Measurements from ENCODE around the gene MYOM3. TPM values are rescaled to one million over a fixed set of nuclear protein-coding genes. Genes with fewer than 3 reads are reported as not detected.

The MYOM3 gene
- total RNA-seq, 2 donors from 2014 or later: 0.83 to 1.2 TPM

DNA sequence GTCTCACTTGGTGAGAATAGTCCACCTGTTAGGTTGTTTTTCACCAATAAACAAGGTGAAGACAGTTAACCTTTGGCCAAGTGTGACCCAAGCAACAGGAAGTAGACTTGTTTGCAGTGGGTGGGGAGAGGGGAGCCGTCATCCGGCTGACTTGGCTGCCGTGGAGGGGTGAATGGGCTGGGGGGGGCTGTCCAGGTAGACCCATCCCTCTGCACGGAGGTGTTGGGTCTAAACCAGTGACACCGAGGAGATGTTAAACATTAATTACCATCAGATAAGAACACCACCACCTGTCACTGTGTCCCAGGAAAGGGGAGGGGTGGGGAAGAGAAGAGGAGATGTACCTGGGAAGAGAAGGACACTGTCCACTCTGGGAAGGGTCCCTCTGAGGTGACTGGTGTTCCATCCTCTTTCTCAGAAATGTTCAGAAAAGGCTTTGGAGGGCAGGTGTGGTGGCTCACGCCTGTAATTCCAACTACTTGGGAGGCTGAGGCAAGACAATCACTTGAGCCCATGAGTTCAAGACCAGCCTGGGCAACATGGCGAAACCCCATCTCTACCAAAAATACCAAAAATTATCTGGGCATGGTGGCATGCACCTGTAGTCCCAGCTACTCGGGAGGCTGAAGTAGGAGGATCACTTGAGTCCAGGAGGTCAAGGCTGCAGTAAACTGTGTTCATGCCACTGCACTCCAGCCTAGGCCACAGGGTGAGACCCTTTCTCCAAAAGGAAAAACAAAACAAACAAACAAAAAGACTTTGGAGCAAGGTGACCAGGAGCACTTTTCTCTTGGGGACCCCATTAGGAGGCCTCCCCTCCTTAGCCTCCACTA, 6.7 kb upstream of the MYOM3 start:
- intact Hi-C loops (cut with DNase I): no loop called here
- peak; percentile 45 for DNase-seq (ENCODE audit: low spot score)

DNA sequence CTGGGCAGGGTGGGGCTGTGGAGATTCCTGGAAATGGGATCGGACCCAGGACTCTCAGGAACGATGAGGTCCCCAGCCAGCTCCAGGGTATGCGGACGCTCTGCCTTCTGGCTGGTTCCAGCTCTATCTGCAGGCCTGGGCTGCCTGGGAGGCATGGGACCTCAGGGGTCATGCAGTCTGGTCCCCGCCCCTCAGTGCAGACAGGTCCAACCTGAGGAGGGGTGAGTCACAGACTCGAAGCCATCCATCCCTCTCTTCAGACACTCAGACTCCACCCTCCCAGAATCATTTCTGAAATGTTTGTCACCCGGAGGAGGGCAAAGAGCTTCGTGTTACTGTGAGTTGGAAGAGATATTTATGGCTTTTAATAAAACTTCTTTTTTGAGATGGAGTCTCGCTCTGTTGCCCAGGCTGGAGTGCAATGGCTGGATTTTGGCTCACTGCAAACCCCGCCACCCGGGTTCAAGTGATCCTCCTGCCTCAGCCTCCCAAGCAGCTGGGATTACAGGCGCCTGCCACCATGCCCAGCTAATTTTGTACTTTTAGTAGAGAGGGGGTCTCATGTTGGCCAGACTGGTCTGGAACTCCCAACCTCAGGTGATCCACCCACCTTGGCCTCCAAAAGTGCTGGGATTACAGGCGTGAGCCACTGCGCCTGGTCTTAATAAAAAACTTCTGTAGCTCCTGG, 5.9 kb upstream of the MYOM3 start:
- peak; percentile 82 for DNase-seq (ENCODE audit: low spot score)
- intact Hi-C loops (cut with DNase I): no loop called here

DNA sequence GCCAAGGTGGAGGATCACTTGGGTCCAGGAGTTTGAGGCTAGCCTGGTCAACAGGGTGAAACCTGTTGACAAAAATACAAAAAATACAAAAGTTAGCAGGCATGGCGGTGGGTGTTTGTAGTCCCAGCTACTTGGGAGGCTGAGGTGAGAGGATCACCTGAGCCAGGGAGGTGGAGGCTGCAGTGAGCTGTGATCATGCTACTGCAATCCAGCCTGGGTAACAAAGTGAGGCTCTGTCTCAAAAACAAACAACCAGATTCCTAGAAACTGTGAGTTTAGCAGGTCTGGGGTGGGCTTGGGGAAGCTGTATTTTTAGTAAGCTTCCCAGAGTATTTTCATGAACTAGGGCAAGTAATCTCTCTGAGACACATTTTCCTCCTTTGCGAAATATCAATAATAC, 5.2 kb upstream of the MYOM3 start:
- intact Hi-C loops (cut with DNase I): no loop called here
- no peak for DNase-seq (ENCODE audit: low spot score)

- no peak for DNase-seq (ENCODE audit: low spot score)
- intact Hi-C loops (cut with DNase I): loop anchor here in 1 of 2 donors (5.0 kb wide), 1 partner anchor 42 kb away; no protein-coding TSS in a partner anchor
Observed at GRCh38 chr1:24114753-24115152, 2.8 kb upstream of the MYOM3 start.

- intact Hi-C loops (cut with DNase I): loop anchor here in 1 of 2 donors (5.0 kb wide), 1 partner anchor 41 kb away; no protein-coding TSS in a partner anchor
- peak; percentile 69 for DNase-seq (ENCODE audit: low spot score)
Observed at GRCh38 chr1:24113641-24114033, 1.7 kb upstream of the MYOM3 start.

- intact Hi-C loops (cut with DNase I): loop anchor here in 1 of 2 donors (5.0 kb wide), 1 partner anchor 39 kb away; no protein-coding TSS in a partner anchor
- DNase-seq (ENCODE audit: low spot score): peak; percentile 86
Observed at GRCh38 chr1:24111262-24111995, 506 bp downstream of the MYOM3 start.

GRCh38 chr1:24110642-24111261, 1.2 kb downstream of the MYOM3 start:
- DNase-seq (ENCODE audit: low spot score): peak; percentile 80
- intact Hi-C loops (cut with DNase I): loop anchor here in 1 of 2 donors (5.0 kb wide), 1 partner anchor 38 kb away; no protein-coding TSS in a partner anchor

DNA sequence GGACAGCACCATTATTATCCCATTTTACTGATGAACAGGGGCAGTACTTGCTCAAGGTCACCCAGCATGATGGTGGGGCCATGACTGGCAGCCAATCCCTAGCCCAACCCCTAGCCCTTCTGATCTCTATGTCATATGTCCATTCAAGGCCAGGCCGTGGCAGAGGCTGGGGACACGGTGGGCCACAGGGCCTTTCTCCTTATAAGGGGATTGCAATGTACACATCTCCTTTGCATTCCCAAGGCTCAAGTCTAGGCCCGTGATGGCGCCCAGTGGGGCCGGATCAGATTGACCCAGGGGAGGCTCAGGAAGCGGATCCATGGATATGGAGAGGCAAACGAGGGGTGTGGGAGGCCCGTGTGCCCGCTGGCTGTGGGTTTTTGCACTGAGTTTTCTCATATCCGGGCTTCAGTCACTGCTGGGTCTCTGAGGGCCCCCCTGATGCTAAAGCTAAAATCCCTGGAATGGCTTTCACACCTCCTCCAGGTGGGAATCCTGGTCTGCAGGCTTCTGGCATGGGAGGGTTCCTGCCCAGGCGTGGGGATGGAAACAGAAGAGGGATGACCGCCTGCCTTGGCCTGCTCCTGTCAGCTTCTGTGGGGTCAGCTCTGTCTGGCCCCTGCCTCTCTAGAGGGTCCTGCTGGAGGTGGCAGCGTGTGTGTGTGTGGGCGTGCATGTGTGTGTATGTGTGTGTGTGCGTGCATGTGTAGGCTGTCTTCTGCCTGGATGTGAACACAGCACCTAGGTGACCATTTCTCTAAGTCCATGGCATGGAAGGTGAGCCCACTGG, 2.1 kb downstream of the MYOM3 start:
- intact Hi-C loops (cut with DNase I): loop anchor here in 1 of 2 donors (5.0 kb wide), 1 partner anchor 38 kb away; no protein-coding TSS in a partner anchor
- peak; percentile 50 for DNase-seq (ENCODE audit: low spot score)

- DNase-seq (ENCODE audit: low spot score): no peak
- intact Hi-C loops (cut with DNase I): no loop called here
Observed at GRCh38 chr1:24109166-24109483, 2.8 kb downstream of the MYOM3 start.

DNA sequence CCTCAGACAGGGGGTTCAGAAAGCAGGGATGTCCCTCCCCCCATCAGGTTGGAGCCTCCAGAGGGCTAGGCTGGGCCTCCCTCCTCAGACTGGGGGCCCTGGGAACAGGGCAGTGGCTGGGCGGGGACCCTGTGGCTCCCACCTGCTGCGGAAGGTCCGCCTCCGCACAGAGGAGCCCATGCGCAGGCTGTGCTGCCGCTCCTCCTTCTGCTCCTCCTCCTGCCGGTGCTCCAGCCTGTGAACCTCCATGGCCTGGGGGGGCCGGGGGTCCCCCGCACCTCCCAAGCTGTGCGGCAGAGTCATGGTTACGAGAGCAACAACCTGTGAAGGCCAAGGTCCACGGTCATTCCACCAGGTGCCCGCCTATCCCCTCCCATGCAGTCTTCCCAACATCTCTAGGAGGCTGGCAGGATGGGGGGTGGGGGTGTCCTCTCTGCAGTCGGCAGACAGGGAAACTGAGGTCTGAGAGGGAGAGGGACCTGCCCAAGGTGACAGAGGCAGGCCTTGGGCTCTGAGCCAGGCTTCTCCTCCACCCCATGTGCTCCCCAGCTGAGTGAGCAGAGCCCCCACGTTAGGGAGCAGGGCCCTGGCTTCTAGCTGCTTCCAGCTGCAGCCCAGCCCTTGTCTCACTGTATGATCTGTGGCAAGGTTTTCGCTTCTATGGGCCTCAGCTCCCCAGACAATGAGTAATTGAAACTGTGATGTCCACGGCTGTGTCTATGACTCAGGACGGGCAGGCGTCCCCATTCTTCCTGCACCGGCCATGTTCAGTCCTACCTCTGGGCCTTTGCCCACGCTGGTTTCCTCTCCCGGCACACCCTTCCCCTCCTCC, 3.4 kb downstream of the MYOM3 start:
- intact Hi-C loops (cut with DNase I): no loop called here
- DNase-seq (ENCODE audit: low spot score): peak; percentile 90

DNA sequence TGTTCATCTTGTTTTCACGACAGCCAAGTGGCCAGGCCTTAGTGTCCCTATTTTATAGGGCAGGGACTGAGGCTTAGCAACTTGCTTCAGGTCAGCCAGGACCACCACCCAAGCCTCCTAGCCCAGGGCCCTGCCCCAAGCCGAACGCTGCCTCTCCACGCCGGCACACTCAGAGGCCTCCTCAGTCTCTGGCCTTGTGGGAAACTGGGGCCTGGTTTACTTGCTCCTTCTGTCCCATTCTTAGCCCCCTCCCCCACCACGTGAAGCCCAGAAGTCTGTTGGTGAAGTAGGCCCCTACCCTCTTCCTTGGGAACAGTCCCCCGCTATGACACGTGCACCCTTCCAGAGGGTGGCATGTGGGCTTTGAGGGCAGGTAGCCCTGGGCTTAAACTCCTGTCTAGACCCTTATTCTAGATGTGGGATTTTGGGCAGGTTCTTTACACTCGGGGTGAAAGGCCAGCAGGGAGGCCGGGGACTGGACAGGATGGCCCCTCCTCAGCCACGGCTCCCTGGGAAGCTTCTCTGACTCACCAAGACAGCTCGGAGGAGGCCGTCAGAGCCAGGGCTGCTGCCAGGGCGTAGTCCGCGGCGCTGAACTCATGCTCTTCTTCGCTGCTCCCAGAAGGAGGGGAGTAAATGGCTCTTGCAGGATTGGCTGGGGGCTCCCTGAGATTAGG, 4.3 kb downstream of the MYOM3 start:
- DNase-seq (ENCODE audit: low spot score): peak; percentile 66
- intact Hi-C loops (cut with DNase I): no loop called here

- intact Hi-C loops (cut with DNase I): no loop called here
- no peak for DNase-seq (ENCODE audit: low spot score)
Observed at GRCh38 chr1:24105368-24106160, 6.4 kb downstream of the MYOM3 start.

DNA sequence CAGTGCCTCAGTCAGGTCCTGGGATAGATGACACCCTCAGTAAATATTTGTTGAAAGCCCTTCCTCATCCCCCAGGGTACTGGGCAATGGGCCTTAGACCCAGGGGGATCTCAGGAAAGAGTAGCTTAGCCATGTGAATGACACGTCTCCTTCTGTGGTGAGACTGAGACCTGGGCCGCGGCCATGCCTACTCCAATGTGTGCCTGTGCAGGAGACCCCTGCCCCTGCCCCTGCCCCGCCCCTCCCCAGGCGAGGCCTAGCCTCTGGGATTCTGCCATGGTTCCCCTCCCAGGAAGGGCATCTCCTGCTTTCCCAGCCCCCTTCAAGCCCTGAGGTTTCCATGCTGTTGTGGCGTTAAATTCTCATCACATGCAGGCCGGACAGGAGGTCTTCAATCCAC, 7.1 kb downstream of the MYOM3 start:
- intact Hi-C loops (cut with DNase I): no loop called here
- no peak for DNase-seq (ENCODE audit: low spot score)

- no peak for DNase-seq (ENCODE audit: low spot score)
- intact Hi-C loops (cut with DNase I): no loop called here
Observed at GRCh38 chr1:24103879-24104278, 8.1 kb downstream of the MYOM3 start.

- DNase-seq (ENCODE audit: low spot score): no peak
- intact Hi-C loops (cut with DNase I): no loop called here
Observed at GRCh38 chr1:24103408-24103807, 8.5 kb downstream of the MYOM3 start.

DNA sequence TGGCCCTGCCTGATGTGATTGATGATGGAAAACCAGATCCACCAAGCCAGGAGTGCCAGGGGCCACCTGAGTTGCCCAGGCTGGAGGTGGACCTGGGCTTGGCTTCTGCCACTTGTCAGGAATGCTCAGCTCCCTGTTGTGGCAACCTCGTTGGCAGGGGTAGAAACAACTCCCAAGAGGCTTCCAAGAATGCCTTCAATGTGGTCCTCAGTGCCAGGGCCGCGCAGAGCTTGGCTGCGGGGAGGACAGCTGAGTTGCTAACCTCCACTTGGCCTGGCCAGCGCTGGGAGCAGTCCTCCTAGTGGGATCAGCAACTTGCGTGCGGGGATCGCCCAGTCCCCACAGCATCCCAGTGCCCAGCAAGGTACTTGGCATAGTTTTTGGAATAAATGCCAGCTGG, 9.0 kb downstream of the MYOM3 start:
- DNase-seq (ENCODE audit: low spot score): no peak
- intact Hi-C loops (cut with DNase I): no loop called here
